Activated CD4-positive, alpha-beta T cell treated with anti-CD3 and anti-CD28 coated beads, Interleukin-2, amount 50 U/mL, for 16 hours (primary cell): ENCODE measurements around the gene SRSF6.
"Not testable (repeated sequence)": the region's sequence is repeated elsewhere in the genome, so short reads cannot be mapped to it uniquely, and the experiment has no call there.

Experiments used
- DNase-seq: peaks from one replicate; pipeline ENCODE4 v3.0.0-alpha.2; 2020

The SRSF6 gene

GRCh38 chr20:43477193-43477592 lies 19.5 kb downstream of the SRSF6 start:
- no peak for DNase-seq

DNA sequence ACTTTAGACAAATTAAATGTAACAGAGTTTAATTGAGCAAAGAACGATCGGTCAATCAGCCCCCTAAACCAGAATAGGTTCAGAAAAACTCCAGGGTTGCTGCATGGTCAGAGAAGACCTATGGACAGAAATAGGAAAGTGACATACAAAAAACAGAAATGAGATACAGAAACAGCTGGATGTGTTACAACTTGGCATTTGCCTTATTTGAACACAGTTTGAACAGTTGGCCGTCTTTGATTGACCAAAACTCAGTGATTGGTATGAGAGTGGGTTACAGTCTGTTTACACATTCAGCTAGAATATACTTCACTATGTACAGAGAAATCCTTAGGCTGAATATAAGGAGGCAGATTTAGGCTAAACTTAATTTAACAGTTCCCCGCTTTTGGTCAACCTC lies 19.9 kb downstream of the SRSF6 start:
- no peak for DNase-seq

DNA sequence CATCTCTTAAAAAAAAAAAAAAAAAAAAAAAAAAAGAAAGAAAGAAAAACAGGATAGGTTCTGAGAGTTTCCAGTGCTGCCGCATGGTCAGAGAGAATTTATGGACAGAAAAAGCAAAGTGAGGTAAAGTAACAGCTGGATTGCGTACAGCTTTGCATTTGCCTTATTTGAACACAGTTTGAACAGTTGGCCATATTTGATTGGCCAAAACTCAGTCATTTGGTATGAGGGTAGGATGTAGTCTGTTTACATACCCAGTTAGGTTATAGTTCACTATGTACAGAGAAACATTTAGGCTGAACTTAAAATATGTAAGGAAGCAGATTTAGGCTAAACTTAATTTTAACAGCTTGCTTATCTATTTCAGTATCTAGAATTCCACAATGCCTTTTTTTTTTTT lies 32.3 kb downstream of the SRSF6 start:
- DNase-seq = no peak

DNA sequence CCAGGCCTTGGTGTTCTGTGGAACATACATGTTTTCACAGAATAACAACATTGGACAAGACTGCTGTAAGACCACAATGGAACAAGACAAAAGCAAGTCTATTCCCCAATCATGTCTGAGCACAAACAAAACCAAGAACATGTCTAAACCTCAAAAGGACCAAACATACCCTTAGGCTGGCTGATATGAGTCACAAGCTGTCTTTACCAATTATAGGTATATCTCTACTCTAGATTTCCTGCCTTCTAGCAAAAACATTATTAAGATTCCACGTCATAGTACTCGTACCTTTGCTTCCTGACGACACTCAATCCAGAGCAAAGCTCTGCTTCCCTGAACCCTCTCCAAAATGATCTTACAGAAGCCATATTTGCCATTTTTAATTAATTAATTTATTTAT lies 34.4 kb downstream of the SRSF6 start:
- DNase-seq = peak; percentile 66

GRCh38 chr20:43495388-43495787 lies 37.7 kb downstream of the SRSF6 start:
- DNase-seq = no peak

DNA sequence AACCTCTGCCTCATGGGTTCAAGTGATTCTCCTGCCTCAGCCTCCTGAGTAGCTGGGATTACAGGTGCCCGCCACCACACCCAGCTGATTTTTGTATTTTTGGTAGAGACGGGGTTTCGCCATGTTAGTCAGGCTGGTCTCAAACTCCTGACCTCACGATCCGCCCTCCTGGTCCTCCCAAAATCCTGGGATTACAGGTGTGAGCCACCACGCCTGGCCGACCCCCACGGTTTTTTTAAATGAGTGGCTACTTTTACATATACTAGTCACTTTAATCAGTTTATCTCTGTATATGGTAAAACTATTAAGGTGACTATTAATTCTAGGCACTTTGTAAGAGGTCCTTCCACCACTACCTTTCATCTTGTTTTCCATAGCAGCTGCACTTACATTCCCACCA lies 44.3 kb downstream of the SRSF6 start:
- DNase-seq = not testable (repeated sequence)

- no peak for DNase-seq
Observed at GRCh38 chr20:43506238-43506637, 48.5 kb downstream of the SRSF6 start.

DNA sequence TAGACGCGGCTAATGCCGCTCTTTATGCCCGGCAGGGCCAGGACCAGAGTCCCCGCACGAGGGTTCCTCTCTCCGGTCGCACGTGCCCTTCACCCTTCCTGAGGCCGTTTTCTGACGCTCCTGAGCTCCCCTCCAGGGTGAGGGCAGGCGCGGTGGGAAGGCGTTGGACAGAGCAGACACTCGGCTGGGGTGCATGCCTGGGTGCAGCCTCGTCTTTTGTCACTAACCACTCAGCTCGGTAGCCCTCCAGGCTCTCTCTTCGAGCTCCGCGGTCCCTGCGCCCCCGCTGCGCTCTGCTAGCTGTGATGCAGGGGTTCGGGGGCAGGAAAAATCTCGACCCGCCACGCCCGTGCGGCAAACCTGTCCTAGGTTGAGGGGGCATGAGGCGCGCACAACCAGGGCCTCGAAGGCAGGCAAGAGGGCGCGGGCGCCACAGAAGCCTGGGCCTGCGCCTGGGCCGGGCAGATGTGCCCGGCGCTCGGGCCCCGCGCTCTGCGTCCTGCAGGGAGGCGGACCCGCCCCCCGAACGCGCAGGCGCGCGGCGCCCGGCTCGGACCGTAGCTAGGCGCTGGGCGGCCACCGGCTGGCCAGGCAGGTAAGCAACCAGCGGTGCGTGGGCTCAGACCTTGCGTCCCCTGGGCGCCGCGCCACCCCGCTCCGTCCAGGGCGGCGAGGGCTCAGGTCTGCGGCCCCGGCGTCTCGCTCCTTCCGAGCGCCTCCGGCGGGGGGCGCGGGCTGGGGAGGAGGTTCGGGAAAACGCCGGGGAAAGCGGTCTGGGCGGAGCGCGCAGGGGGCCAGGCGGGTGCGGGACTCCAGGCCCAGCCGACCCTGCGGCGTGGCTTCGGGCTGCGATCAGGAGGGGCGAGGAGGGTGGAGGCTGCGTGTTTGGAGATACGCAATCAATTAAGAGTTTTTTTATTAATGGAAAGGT lies 49.7 kb downstream of the SRSF6 start, which contains the start of gene L3MBTL1:
TSS of gene L3MBTL1 (plus strand) at position 548 of the 931 bp plus-strand sequence. CDS start 5,807 bp downstream, outside the sequence.
- DNase-seq = no peak

- DNase-seq = no peak
Observed at GRCh38 chr20:43508106-43508505, 50.4 kb downstream of the SRSF6 start.

GRCh38 chr20:43508604-43509040 lies 50.9 kb downstream of the SRSF6 start:
- no peak for DNase-seq

DNA sequence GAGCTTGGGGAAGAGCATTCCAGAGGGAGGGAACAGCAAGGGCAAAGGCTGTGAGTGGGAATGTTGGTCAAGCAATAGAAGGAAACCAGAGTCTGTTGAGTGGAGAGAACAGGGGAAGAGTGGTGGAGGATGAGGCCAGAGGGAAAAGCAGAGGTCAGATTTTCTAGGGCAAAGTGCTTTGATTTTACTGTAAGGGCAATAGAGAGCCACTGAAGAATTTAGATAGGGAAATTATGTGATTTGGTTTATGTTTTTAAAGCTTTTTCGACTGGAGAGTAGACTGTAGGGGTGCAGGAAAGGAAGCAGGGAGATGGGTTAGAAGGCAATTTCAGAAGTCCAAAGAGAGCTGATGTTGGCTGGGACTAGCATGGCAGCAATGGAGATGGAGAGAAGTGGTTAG lies 54.2 kb downstream of the SRSF6 start:
- no peak for DNase-seq

GRCh38 chr20:43513372-43513930 lies 55.8 kb downstream of the SRSF6 start:
- no peak for DNase-seq
